IgD-negative memory B cell (primary cell): Measurements from ENCODE around the gene DNASE1L1. TPM values are rescaled to one million over a fixed set of nuclear protein-coding genes. Genes with fewer than 3 reads are reported as not detected.
A peak's percentile ranks its signal among the peaks of the same experiment; 100 is the strongest.
"Not testable (repeated sequence)": the region's sequence is repeated elsewhere in the genome, so short reads cannot be mapped to it uniquely, and the experiment has no call there.

Experiments
- H3K27ac Mint-ChIP-seq, 3 donors: one replicate each; pipeline ENCODE4 v1.8.0; 2020 to 2022; ENCODE audit warnings: mild to moderate bottlenecking in 3 of 3, mixed read lengths in 3 of 3, moderate library complexity in 1 of 3
- H3K27me3 Mint-ChIP-seq: one replicate; pipeline ENCODE4 v1.8.0; 2021; ENCODE audit warnings: mixed read lengths
- H3K36me3 Mint-ChIP-seq: one replicate; pipeline ENCODE4 v1.8.0; 2020; ENCODE audit warnings: mild to moderate bottlenecking, mixed read lengths
- H3K4me1 Mint-ChIP-seq, 3 donors: one replicate each; pipeline ENCODE4 v1.8.0; 2020 to 2022; ENCODE audit warnings: mixed read lengths in 3 of 3, mild to moderate bottlenecking in 1 of 3
- H3K4me3 Mint-ChIP-seq, 4 donors: one replicate each; pipeline ENCODE4 v1.8.0; 2020 to 2022; ENCODE audit warnings: mild to moderate bottlenecking in 4 of 4, mixed read lengths in 4 of 4, moderate library complexity in 3 of 4
- H3K9me3 Mint-ChIP-seq, 3 donors: one replicate each; pipeline ENCODE4 v1.8.0; 2020 to 2021; ENCODE audit warnings: mixed read lengths in 3 of 3, mild to moderate bottlenecking in 1 of 3
- polyA plus RNA-seq: library from polyadenylated mRNA; unstranded; fragments of 300-500 nt; fragmentation: Illumina TruSeq; gene quantifications from one replicate; pipeline ENCODE4 v1.2.3, GENCODE V29; 2021

The DNASE1L1 gene
- polyA plus RNA-seq, 1 donor from 2014 or later = 29.4 TPM

DNA sequence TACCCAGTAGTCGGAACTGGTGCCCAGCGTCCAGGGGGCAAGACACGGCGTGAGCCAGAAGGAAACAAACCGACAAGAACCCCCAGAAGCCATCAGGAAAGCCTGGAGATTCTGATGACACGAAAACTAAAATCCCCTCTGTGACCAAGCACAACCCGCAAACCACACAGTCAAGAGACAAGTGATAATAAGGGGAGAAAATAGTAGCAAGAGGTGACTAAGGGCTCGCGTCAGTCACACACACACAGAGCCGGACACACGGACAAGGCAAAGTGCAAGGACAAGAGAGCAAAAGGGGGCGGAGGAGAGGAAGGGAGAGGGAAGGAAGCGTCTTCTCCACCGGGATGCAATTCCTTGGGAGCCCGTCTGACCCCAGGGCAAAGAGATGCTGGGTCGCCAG, 20.4 kb downstream of the DNASE1L1 start:
- H3K36me3 Mint-ChIP-seq, H3K27ac Mint-ChIP-seq, H3K9me3 Mint-ChIP-seq, H3K4me3 Mint-ChIP-seq, H3K27me3 Mint-ChIP-seq, H3K4me1 Mint-ChIP-seq: not testable (repeated sequence)

DNA sequence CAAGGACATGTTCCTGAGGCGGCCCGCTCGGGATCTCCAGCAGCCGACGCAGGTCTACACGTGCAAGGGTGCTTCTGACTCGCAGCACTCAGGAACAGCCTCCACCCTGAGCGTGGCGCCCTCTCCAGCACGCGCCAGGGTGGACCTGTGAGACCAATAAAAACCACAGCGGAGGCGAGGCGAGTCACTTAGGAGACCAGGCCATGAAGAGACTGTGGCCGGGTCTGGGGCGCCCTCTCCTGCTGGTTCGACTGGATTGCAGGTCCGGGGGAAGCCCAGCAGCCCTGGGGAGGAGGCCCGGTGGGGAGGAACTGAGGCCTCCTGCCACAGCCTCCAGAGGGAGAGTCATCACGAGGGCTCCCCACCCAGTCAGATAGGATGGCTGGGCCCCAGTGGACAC, 21.0 kb downstream of the DNASE1L1 start:
- not testable (repeated sequence) for H3K27me3 Mint-ChIP-seq, H3K9me3 Mint-ChIP-seq, H3K36me3 Mint-ChIP-seq, H3K27ac Mint-ChIP-seq, H3K4me1 Mint-ChIP-seq, H3K4me3 Mint-ChIP-seq

DNA sequence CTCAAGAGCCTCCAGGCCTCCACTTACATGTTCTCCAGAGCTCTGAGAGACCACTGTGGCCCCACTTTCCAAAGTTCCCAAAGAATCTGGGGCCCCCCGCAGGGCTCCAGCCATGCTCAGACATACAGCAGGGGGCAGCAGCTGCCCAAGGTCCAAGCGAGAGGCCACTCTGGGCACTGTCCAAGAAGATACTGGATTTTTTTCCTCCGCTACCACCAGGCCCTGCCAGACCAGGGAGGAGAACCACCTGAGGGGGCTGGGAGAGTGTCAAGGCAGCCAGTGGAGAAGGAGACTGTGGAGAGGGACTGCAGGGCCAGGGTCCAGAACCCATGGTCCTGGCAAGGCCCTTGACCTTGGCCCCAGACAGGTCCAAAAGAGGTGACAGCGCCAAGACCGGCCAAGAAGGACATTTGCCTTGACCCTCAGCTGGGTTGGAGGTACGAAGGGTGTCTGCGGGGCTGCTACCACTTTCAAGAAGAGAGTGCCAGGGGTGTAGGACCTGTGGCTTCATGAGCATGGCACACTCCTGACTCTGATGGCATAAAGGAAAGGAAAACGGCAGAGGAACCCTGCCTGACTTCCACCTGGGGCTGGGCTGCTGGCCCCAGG, 24.7 kb downstream of the DNASE1L1 start:
- no peaks in the 10 kb centered on the region for H3K9me3 Mint-ChIP-seq
- H3K36me3 Mint-ChIP-seq = peaks cover 2% of the 10 kb centered on the region
- peak overlapping the region in 2 of 3 donors; percentile 87 for H3K27ac Mint-ChIP-seq
- H3K4me1 Mint-ChIP-seq = peaks cover 4 to 7% (median 5%) of the 10 kb centered on the region in 3 donors
- H3K27me3 Mint-ChIP-seq = no peaks in the 10 kb centered on the region
- peak overlapping the region in 3 of 4 donors; percentile 45 to 66 (median 63) for H3K4me3 Mint-ChIP-seq

DNA sequence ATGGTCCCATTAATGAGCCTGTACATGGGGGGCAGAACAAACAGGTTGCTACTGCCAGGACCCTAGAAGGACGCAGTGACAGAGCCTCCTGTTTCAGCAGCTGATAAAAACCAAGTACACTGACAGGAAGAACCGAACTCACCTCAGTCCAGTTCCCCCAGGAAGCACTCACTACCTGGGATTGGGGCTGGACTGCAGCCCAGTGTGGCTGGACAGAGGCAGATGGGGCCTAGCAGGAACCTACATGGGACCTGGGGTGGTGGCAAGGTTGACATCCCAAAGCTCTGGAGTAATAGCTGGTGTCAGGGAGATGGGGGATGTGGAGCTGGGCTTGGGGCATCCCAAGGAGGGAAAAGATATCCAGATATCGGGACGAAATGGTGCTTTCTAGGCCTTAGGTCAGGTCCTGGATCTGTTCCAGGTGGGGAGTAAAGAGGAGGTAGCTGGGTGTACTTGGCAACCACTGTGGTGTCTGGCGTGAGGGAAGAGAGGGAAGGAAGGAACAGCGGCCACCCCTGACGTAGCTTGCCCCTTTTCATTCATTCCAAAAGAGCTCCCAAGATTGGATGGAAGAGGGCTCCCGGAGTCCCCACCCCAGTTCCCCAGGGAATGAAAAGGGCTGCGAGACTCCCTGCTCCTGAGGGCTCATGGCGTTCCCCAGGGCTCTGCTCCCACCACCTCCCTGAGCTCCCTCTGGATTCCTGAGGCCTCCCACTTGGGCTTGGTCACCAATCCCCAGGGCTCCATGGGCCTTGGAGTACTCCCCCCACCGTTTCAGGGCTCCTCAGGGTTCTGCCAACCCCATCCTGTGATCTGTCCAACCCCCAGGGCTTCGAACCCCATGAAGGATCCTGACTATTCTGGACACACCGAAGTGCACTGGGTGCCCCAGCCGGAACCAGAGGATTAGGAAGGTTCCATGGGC, 25.4 kb downstream of the DNASE1L1 start:
- Mint-ChIP-seq H3K4me1 (peaks cover 5 to 7% (median 6%) of the 10 kb centered on the region in 3 donors), H3K4me3 (peak overlapping the region in 2 of 4 donors; percentile 45 to 47), H3K9me3 (no peaks in the 10 kb centered on the region), H3K27me3 (no peaks in the 10 kb centered on the region), H3K27ac (peak overlapping the region in 1 of 3 donors; percentile 87), H3K36me3 (peaks cover 2% of the 10 kb centered on the region)

DNA sequence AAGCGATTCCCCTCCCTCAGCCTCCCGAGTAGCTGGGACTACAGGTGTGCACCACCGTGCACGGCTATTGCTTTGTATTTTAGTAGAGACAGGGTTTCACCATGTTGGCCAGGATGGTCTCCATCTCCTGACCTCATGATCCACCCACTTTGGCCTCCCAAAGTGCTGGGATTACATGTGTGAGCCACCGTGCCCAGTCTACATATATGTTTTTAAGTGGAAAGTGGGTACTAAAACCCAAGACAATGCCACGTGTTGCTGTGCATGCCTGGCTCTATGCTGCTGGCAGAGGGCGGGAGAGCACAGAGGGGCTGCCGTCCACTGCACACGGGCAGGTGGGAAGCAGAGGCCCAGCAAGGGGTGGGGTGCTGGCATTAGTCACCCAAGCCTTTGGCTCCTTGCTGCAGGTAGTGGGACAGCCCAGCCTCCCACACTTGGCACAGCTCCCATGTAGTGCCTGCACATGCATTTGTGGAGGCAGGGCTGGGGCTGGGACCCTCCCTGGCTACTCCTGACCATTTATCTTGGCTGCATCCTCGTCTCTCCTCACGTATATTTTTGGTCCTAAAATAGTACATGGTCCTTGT, 26.5 kb downstream of the DNASE1L1 start:
- H3K27ac Mint-ChIP-seq = peak overlapping the region in 1 of 3 donors; percentile 98

DNA sequence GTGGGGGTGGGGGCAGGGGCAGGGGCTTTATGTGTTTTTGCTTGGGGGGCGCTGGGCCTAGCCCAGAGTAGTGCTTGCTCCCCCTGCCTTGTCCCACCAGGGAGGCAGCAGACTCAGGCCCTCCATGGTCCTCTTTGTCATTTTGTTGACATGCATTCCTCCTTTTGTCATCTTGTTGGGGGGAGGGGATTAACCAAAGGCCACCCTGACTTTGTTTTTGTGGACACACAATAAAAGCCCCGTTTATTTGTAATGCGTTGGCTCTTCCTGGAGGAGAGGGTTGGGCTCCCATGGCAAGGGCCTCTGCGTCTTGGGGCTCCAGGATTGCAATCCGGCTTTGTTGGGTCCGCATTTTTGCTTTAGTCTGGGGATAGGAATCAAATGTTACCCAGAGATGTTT, 27.8 kb downstream of the DNASE1L1 start:
- Mint-ChIP-seq H3K4me3 (peak overlapping the region in 2 of 4 donors; percentile 57 to 91), H3K27ac (peak overlapping the region in 2 of 3 donors; percentile 96 to 98), H3K27me3 (no peaks in the 10 kb centered on the region), H3K36me3 (peaks cover 2% of the 10 kb centered on the region), H3K4me1 (peaks cover 5 to 9% (median 8%) of the 10 kb centered on the region in 3 donors), H3K9me3 (peaks cover 0 to 2% (median 0%) of the 10 kb centered on the region in 3 donors)

More for the DNA sequence above, 26.5 kb downstream of the DNASE1L1 start:
- peak overlapping the region in 2 of 4 donors; percentile 13 to 67 for H3K4me3 Mint-ChIP-seq
- H3K4me1 Mint-ChIP-seq = peaks cover 5 to 9% (median 8%) of the 10 kb centered on the region in 3 donors
- no peaks in the 10 kb centered on the region for H3K27me3 Mint-ChIP-seq
- no peaks in the 10 kb centered on the region for H3K9me3 Mint-ChIP-seq
- H3K36me3 Mint-ChIP-seq = peaks cover 2% of the 10 kb centered on the region

DNA sequence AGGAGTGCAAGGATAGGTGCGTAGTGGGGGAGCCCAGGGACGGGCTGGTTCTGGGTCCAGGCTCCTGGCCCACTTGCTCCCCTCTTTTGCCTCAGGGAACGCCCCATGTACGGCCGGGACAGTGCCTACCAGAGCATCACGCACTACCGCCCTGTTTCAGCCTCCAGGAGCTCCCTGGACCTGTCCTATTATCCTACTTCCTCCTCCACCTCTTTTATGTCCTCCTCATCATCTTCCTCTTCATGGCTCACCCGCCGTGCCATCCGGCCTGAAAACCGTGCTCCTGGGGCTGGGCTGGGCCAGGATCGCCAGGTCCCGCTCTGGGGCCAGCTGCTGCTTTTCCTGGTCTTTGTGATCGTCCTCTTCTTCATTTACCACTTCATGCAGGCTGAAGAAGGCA, 28.3 kb downstream of the DNASE1L1 start:
- Mint-ChIP-seq H3K4me3 (peak overlapping the region; percentile 74 to 91 (median 86)), H3K4me1 (peaks cover 5 to 9% (median 8%) of the 10 kb centered on the region in 3 donors), H3K27me3 (no peaks in the 10 kb centered on the region), H3K27ac (peak overlapping the region; percentile 93 to 98 (median 96)), H3K9me3 (peaks cover 0 to 2% (median 0%) of the 10 kb centered on the region in 3 donors), H3K36me3 (peaks cover 2% of the 10 kb centered on the region)

DNA sequence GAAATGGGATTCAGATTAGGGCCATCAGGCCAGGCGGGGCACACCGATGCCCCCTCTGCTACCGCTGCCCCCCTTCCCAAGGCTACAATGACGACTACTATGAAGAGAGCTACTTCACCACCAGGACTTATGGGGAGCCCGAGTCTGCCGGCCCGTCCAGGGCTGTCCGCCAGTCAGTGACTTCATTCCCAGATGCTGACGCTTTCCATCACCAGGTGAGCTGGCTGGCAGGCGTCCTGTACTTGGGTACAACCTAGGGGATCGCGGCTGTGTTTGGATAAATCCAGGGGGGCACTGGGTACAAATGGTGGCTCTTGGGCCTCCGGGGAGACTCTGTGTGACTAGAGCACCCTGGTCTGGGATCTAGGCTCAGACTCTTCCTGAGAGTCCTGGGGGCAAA, 28.9 kb downstream of the DNASE1L1 start:
- no peaks in the 10 kb centered on the region for H3K27me3 Mint-ChIP-seq
- H3K9me3 Mint-ChIP-seq = peaks cover 0 to 2% (median 0%) of the 10 kb centered on the region in 3 donors
- H3K27ac Mint-ChIP-seq = peak overlapping the region; percentile 93 to 98 (median 96)
- H3K4me3 Mint-ChIP-seq = peak overlapping the region; percentile 82 to 91 (median 90)
- peaks cover 2% of the 10 kb centered on the region for H3K36me3 Mint-ChIP-seq
- peaks cover 5 to 9% (median 8%) of the 10 kb centered on the region in 3 donors for H3K4me1 Mint-ChIP-seq

DNA sequence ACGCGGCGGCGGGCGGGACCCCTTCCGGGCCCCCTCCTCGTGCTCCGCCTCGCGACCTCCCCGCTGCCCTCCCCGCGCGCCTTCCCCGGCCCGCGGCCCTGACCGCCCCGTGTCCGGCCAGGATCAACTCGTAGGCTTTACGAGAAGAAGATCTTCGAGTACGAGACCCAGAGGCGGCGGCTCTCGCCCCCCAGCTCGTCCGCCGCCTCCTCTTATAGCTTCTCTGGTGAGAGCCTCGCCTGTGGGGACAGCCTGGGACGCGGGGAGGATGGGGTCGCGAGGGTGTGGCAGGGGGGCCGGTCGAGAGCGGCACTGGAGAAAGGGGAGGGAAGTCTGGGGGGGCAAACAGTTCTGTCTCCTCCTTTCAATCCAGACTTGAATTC, 29.5 kb downstream of the DNASE1L1 start:
- no peaks in the 10 kb centered on the region for H3K27me3 Mint-ChIP-seq
- H3K27ac Mint-ChIP-seq = peak overlapping the region; percentile 93 to 98 (median 96)
- peaks cover 0 to 2% (median 0%) of the 10 kb centered on the region in 3 donors for H3K9me3 Mint-ChIP-seq
- peak overlapping the region; percentile 82 to 91 (median 90) for H3K4me3 Mint-ChIP-seq
- peaks cover 2% of the 10 kb centered on the region for H3K36me3 Mint-ChIP-seq
- peaks cover 4 to 9% (median 5%) of the 10 kb centered on the region in 3 donors for H3K4me1 Mint-ChIP-seq

DNA sequence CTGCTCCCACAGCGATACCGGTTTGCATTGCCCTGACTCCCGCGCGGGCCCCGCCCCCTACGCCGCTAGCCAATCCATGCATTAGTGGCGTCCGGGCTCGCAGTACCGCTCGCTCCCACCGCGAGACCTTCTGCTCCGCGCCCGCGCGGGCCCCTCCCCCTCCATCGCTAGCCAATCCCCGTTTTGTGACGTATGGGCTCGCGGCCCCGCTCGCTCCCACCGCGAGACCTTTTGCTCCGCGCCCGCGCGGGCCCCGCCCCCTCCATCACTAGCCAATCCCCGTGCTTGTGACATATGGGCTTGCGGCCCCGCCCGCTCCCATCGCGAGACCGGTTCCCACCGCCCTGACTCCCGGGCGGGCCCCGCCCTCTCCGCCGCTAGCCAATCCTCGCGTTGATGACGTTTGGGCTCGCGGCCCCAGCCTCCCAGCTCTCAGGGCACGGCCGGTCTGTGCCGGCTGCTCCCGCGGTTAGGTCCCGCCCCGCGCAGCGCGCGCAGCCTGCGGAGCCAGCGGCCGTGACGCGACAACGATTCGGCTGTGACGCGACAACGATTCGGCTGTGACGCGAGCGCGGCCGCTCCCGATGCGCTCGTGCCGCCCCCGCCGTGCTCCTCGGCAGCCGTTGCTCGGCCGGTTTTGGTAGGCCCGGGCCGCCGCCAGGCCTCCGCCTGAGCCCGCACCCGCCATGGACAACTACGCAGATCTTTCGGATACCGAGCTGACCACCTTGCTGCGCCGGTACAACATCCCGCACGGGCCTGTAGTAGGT, 30.1 kb downstream of the DNASE1L1 start, which contains the start of gene EMD:
TSS of gene EMD (plus strand) at position 497 of the 770 bp plus-strand sequence. CDS start at position 687, 190 bp downstream.
- peak within 1 kb of the TSS; percentile 93 to 98 (median 96) for H3K27ac Mint-ChIP-seq
- peaks cover 3 to 9% (median 4%) of the 10 kb centered on the region in 3 donors for H3K4me1 Mint-ChIP-seq
- peaks cover 0 to 2% (median 0%) of the 10 kb centered on the region in 3 donors for H3K9me3 Mint-ChIP-seq
- peaks cover 2% of the 10 kb centered on the region for H3K36me3 Mint-ChIP-seq
- no peaks in the 10 kb centered on the region for H3K27me3 Mint-ChIP-seq
- H3K4me3 Mint-ChIP-seq = peak within 1 kb of the TSS; percentile 82 to 91 (median 90)

DNA sequence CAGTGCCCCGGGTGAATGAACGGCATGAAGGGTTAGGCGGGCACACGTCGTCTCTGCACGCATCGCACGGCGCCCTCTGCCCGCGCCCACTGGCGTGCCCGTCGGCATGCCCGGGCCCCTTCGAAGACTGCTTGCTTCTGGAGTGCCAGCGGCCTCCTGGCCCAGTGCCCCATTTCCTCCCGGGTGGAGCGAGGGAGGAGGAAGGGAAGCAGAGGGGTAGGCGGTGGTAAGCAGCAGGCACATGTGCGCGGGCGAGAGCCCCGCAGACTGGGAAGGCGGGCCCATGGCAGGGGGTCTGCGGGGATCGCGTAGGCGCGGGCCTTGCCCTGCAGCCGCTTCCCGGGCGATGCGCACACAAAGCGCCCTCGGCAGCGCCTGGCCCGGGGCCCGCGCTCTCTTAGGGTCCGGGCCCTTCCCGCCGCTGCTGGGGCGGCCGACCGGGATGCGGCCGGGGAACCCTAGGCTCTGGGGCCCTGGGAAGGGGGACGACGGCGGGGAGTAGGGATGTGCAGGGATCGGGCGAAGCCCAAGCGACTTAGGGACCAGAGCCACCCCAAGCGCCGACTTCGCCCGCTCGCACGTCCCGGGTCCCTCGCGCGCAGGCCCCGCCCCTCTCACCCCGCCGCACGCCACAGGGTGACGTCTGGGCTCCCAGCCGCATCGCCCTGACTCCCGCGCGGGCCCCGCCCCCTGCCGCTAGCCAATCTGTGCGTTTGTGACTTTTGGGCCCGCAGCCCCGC, 30.8 kb downstream of the DNASE1L1 start:
- Mint-ChIP-seq H3K4me3 (peak overlapping the region; percentile 54 to 91 (median 86)), H3K4me1 (peaks cover 5 to 12% (median 7%) of the 10 kb centered on the region in 3 donors), H3K27ac (peak overlapping the region; percentile 74 to 98 (median 90)), H3K27me3 (no peaks in the 10 kb centered on the region), H3K9me3 (peaks cover 0 to 2% (median 0%) of the 10 kb centered on the region in 3 donors), H3K36me3 (peaks cover 2% of the 10 kb centered on the region)

DNA sequence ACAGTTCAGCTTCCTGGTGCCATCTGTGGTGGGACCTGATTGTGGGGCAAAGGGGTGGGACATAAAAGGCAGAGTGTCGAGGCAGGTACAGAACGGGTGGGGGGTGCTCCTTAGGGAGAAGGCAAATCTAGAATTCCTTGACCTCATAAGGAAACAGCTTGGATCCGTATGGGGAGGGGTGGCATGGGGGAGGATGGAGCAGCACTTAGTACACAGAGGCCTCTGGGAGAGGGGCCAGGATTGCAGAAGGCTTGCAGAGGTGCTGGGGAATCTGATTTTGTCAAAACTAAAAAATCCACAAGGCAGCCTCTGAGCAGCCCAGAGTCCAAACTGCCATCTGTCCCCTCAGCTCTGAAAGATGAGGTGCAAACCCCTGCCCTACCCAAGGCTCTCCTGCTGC, 32.3 kb downstream of the DNASE1L1 start:
- Mint-ChIP-seq H3K27ac (peak overlapping the region in 1 of 3 donors; percentile 98), H3K4me1 (peaks cover 9 to 16% (median 14%) of the 10 kb centered on the region in 3 donors), H3K27me3 (no peaks in the 10 kb centered on the region), H3K9me3 (peaks cover 0 to 2% (median 0%) of the 10 kb centered on the region in 3 donors), H3K36me3 (peaks cover 2% of the 10 kb centered on the region), H3K4me3 (peak overlapping the region in 2 of 4 donors; percentile 52 to 56)

DNA sequence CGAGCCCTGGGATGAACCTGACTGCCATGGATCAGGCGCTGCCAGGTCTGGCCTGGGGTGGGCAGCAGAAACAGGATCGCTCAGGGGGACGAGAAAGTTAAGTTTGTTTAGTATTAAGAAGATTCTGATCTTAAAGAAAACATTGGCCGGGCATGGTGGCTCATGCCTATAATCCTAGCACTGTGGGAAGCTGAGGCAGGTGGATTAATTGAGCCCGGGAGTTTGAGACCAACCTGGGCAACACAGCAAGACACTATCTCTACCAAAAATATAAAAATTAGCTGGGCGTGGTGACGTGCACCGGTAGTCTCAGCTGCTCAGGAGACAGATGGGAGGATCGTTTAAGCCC, 33.9 kb downstream of the DNASE1L1 start:
- H3K9me3 Mint-ChIP-seq = peaks cover 0 to 2% (median 0%) of the 10 kb centered on the region in 3 donors
- peaks cover 5 to 14% (median 11%) of the 10 kb centered on the region in 3 donors for H3K4me1 Mint-ChIP-seq
- peak overlapping the region in 1 of 3 donors; percentile 21 for H3K27ac Mint-ChIP-seq
- H3K36me3 Mint-ChIP-seq = peaks cover 2% of the 10 kb centered on the region
- H3K4me3 Mint-ChIP-seq = peak overlapping the region; percentile 9 to 69 (median 33)
- H3K27me3 Mint-ChIP-seq = no peaks in the 10 kb centered on the region
